ENCODE data around the gene SMTNL1. TPM values are rescaled to one million over a fixed set of nuclear protein-coding genes. Genes with fewer than 3 reads are reported as not detected.

Gene SMTNL1
- total RNA-seq, 6 experiments from 2014 or later, result not detected

GRCh38 chr11:57588046-57588710, 50.8 kb downstream of the SMTNL1 start:
- H3K4me3 ChIP-seq, result no peak overlapping the region
- no peaks in the 10 kb centered on the region for H3K27me3 ChIP-seq
- WGBS (ENCODE audit: insufficient coverage, low coverage, low lambda C conversion rate, missing lambda C conversion rate), result 66% methylated on average over 2 of the region's 3 CpGs
- ATAC-seq (peak; percentile 91 to 96 (median 94)), DNase-seq (peak in 1 of 3 donors; percentile 73)
- no peak for TF ChIP-seq POLR2A (IDR thresholded peaks at IDR 0.05)
- TF ChIP-seq, protein P1, sequence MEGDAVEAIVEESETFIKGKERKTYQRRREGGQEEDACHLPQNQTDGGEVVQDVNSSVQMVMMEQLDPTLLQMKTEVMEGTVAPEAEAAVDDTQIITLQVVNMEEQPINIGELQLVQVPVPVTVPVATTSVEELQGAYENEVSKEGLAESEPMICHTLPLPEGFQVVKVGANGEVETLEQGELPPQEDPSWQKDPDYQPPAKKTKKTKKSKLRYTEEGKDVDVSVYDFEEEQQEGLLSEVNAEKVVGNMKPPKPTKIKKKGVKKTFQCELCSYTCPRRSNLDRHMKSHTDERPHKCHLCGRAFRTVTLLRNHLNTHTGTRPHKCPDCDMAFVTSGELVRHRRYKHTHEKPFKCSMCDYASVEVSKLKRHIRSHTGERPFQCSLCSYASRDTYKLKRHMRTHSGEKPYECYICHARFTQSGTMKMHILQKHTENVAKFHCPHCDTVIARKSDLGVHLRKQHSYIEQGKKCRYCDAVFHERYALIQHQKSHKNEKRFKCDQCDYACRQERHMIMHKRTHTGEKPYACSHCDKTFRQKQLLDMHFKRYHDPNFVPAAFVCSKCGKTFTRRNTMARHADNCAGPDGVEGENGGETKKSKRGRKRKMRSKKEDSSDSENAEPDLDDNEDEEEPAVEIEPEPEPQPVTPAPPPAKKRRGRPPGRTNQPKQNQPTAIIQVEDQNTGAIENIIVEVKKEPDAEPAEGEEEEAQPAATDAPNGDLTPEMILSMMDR (IDR thresholded peaks at IDR 0.05), result no peak
- H3K9me3 ChIP-seq, result no peaks in the 10 kb centered on the region
- peaks cover 0 to 32% (median 10%) of the 10 kb centered on the region in 4 donors for H3K4me1 ChIP-seq
- peak overlapping the region; percentile 36 to 93 (median 79) for H3K27ac ChIP-seq
- intact Hi-C loops (cut with DNase I), result no loop called here
- no peaks in the 10 kb centered on the region for H3K36me3 ChIP-seq

DNA sequence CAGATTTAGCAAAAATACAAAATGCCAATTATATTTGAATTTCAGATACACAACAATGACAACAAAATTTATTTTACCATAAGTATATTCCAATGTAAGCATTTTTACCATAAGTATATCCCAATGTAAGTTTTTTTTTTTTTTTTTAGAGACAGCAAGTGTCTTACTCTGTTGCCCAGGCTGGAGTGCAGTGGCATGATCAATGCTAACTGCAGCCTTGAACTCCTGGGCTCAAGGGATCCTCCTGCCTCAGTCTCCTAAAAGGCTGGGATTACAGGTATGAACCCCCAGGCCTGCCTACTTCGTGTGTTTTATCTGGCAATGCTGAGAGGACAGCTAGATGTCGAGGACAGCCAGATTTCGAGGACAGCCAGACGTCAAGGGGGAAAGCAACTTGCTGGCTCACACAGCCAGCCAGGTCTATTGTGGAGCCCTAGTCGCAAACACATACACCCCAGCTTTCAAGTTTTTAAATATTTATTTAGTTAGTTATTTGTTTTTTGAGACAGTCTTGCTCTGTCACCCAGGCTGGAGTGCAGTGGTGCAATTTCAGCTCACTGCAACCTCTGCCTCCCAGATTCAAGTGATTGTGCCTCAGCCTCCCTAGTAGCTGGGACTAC, 59.0 kb downstream of the SMTNL1 start:
- no peaks in the 10 kb centered on the region for H3K27me3 ChIP-seq
- peak; percentile 40 to 80 (median 75) for DNase-seq
- peak overlapping the region; percentile 57 to 75 (median 68) for H3K4me3 ChIP-seq
- H3K4me1 ChIP-seq, result peaks cover 0 to 35% (median 13%) of the 10 kb centered on the region in 4 donors
- intact Hi-C loops (cut with DNase I), result no loop called here
- no peaks in the 10 kb centered on the region for H3K9me3 ChIP-seq
- H3K27ac ChIP-seq, result peak overlapping the region; percentile 73 to 92 (median 81)
- H3K36me3 ChIP-seq, result peaks cover 0 to 19% (median 5%) of the 10 kb centered on the region in 4 donors
- peak; percentile 8 to 57 (median 50) for ATAC-seq
- no peak for TF ChIP-seq POLR2A (IDR thresholded peaks at IDR 0.05)
- TF ChIP-seq, protein P1 (IDR thresholded peaks at IDR 0.05), result no peak
- 45% methylated on average over 5 of the region's 5 CpGs for WGBS (ENCODE audit: insufficient coverage, low coverage, low lambda C conversion rate, missing lambda C conversion rate)

GRCh38 chr11:57597461-57597915, 60.1 kb downstream of the SMTNL1 start, which contains the start of gene SERPING1:
Gene SERPING1 (plus strand): TSS chr11:57597685. CDS start chr11:57598271, 586 bp downstream.
- H3K4me1 ChIP-seq, result peaks cover 0 to 37% (median 13%) of the 10 kb centered on the region in 4 donors
- H3K27ac ChIP-seq, result peak within 1 kb of the TSS; percentile 73 to 92 (median 81)
- TF ChIP-seq POLR2A (IDR thresholded peaks at IDR 0.05), result peak; percentile 53
- TF ChIP-seq, protein P1 (IDR thresholded peaks at IDR 0.05), result no peak
- WGBS (ENCODE audit: insufficient coverage, low coverage, low lambda C conversion rate, missing lambda C conversion rate), result 12% methylated on average over 9 of the region's 10 CpGs
- no peaks in the 10 kb centered on the region for H3K27me3 ChIP-seq
- intact Hi-C loops (cut with DNase I), result no loop called here
- peak within 1 kb of the TSS; percentile 57 to 75 (median 68) for H3K4me3 ChIP-seq
- ATAC-seq, result peak; percentile 70 to 85 (median 78)
- DNase-seq, result peak; percentile 81 to 93 (median 89)
- H3K36me3 ChIP-seq, result peaks cover 0 to 29% (median 10%) of the 10 kb centered on the region in 4 donors
- no peaks in the 10 kb centered on the region for H3K9me3 ChIP-seq

DNA sequence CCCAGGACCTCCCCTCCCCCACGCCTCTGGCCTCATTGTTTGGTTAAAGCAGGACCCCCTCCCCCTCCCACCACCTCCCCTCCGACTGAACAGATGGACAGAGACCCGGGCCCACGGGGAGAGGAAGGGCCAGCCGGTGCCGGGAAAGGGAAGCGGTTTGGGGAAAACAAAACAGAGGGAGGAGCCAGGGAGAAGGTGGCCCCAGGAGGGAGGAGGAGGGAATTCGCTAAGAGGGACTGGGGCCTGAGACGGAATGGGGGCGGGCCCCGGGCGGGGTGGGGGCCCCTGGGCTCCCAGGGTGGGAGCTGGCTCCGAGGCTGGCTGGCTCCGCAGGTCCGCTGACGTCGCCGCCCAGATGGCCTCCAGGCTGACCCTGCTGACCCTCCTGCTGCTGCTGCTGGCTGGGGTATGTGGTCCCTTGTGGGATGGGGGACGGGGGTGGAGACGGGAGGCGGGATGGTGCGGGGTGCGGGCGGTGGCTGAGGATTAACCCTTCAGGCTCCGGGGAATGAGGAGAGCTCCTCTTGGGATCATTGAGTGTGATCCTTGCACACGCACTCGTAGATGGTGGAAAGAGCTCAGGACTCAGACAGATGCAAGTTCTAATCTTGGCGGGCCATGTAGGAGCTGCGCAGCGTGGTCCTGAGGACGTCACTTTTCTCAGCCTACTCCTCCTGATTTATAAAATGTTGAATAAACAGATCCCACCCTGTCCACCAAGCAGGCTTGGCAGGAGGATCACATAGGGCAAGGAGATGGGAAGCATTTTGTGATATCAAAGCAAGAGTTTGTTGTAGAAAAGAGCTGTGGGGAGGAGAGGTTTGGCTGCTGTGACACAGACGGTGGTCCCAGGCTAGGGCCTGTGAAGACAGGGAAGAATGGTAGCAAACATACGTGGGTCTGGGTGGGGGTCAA, 60.8 kb downstream of the SMTNL1 start:
- H3K4me3 ChIP-seq, result peak overlapping the region; percentile 57 to 75 (median 68)
- TF ChIP-seq POLR2A (IDR thresholded peaks at IDR 0.05), result no peak
- TF ChIP-seq, protein P1 (IDR thresholded peaks at IDR 0.05), result no peak
- 2% methylated on average over 25 of the region's 33 CpGs for WGBS (ENCODE audit: insufficient coverage, low coverage, low lambda C conversion rate, missing lambda C conversion rate)
- no peaks in the 10 kb centered on the region for H3K9me3 ChIP-seq
- peak overlapping the region; percentile 73 to 92 (median 81) for H3K27ac ChIP-seq
- ATAC-seq (peak; percentile 74 to 86 (median 76)), DNase-seq (peak; percentile 87 to 90 (median 90))
- intact Hi-C loops (cut with DNase I), result no loop called here
- no peaks in the 10 kb centered on the region for H3K27me3 ChIP-seq
- peaks cover 0 to 37% (median 13%) of the 10 kb centered on the region in 4 donors for H3K4me1 ChIP-seq
- H3K36me3 ChIP-seq, result peaks cover 0 to 34% (median 14%) of the 10 kb centered on the region in 4 donors

Measured in right lobe of liver (tissue), 6 donors.